HG03565 (cell line): Measurements from ENCODE around the gene NPHP4.
"Not testable (repeated sequence)": the region's sequence is repeated elsewhere in the genome, so short reads cannot be mapped to it uniquely, and the experiment has no call there.

Experiments
- ATAC-seq: cut with Tn5 transposase; IDR thresholded peaks from one replicate; pipeline ENCODE4 v1.9.1; 2021; ENCODE audit warnings: mild to moderate bottlenecking, moderate library complexity; ENCODE audit not compliant: unreplicated experiment

NPHP4 gene

DNA sequence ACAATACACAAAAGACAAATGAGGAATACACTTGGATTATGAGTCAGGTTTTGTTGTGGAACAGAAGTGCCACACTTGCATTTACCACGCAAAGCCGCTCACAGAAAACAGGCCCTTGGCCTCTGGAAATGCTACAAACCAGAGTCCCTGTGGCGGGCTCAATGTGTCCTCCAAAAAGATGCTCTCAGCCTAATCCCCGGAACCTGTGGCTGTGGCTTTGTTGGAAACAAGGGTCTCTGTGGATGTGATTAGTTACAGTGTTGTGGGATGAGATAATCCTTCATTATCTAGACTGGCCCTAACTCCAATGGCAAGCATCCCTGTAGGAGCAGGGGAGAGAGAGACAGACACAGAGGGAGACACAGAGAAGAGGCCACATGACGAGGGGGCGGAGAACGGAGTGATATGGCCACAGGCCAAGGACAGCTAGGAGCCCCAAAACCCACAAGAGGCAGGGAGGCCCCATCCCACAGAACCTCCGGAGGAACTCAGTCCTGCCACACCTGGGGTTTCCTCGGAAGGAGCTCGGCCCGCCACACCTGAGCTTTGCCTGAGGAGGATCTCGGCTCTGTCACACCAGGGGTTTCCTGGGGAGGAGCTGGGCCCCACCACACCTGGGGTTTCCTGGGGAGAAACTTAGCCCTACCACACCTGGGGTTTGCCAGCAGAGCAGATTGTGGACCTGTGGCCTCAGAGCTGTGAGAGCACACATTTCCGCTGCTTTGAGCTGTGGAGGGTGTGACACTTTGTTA is 55.4 kb downstream of the NPHP4 start:
- ATAC-seq: no peak

DNA sequence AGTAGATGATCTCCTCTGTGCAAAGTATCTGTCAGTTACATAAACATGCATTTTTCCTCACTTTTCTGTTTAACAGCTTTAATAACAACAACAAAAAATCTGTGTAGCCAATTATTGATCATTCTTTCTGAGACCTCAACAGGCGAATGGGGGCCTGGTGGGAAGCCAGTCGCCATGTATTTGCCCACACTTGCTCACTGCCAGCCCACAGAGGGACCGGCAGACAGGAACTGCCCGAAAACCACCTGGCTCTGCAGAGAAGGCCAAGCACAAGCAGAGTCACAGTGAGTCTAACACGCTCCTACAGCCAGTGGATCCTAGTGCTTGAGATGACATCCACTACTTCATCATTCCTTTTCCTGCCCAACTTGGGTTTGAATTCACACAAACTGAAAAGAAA is 56.1 kb downstream of the NPHP4 start:
- ATAC-seq: no peak

DNA sequence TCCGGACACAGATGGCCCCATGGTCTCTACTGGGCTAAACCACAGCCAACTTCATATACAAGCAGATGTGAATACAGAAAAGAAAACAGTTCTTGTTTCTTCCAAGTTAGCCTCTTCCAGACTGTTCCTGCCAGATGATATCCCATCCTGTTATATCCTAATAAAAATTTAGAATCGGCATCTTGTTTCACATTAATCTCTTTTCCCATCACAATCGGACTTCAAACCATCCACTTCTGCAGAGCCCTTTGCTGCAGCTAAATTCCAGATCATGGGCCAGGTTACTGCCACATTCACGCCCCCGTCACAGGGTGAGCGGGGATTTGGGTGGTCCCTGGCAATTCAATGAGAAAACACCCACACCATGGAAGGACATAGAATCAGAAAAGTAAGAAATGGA is 57.2 kb downstream of the NPHP4 start:
- no peak for ATAC-seq

DNA sequence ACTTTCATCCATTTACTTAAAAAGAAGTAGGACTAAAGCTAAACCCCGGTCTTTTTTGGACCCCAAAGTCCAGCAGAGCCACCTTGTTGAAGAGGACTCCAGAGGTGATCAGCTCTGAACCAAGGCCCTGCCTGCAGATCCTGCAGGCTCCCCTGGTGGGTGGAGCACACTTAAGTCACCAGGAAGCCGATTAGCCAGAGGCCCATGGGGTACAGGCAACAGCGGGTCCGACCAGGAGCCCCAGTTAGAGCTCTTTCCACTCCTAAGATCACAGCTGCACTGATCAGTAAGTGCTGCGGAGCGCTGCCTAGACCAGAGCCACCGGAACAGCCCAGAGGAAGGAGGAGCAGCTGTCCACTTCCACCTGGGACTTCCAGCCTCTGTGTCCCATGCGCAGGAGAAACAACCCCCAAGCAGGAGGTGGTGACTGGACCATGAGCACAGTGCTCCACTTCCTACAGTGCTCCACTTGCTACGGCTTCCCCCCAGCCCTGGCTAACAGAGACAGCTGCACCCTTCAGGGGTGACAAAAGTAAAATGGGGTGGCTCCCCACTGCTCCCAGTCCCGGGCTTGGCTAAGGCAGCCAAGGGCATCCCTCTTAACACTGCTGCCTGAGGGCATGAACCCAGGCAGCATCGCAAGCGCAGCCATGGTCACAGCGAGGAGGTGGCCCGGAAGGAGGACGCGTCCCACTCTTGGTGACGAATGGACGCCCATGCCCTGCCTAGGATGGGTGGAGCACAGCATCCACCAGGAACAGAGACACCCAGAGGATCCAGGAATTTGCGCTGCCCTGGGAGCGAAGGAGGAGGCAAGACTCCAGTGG is 58.0 kb downstream of the NPHP4 start:
- ATAC-seq: no peak

DNA sequence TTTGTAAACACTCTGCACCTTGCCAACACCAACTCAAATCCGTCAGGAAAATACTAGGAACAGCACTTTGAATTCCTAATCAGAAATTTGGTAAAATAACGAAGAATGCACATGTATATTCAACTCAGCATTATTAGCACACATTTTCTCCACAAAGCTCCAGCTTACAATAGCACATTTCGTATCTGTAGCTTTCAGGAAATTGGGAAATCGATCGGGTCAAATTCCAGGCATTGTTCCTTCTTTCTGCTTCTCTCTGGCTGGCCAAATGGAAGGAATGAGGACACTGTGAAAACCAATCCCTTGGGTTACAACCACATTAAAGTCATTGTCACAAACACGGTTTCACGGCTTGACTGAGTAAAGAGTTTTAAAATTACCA is 58.6 kb downstream of the NPHP4 start:
- ATAC-seq: no peak

DNA sequence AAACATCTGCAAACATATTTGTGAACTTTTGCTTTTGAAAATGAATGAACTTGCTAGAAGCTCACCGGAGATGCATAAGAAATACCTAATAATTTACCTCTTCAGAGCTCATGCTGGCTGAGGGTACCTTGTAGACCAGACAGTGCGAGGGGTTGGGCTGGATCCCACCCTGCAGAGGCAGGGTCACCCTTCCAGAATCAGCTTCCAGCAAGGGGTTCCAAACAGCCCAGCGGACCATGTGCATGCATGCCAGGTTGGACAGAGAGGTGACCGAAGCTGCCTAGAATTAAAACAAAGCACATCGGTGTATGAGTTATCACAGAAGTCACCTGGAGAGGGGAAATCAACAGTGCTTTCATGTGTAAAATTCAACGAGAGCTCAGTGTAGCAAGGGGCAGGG is 59.2 kb downstream of the NPHP4 start:
- ATAC-seq: no peak

DNA sequence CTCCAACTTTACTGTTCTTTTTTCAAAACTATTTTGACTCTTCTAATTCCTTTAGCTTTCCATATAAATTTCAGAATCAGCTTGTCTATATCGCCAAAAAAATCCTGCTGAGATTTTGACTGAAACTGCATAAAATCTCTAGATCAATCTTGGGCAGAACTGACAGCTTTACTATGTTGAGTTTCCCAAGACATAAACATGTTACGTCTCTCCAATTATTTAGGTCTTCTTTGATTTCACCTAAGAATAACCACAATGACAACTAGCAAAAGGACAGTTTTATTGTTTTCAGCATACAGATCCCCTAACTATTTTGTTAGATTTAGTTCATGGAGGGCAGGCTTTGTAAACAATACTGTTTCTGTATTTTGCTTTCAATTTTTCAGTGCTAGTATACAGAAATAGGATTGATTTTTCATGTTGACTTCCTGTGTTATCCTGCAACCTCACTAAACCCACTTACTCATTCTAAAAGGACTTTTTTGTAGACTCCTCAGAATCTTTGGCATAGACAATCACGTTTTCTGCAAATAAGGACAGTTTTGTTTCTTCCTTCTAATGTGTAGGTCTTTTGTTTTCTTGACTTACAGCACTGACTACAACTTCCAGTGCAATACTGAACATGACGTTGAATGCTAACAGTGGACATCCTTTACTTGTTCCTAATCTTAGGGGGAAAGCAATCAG is 63.4 kb downstream of the NPHP4 start:
- no peak for ATAC-seq

DNA sequence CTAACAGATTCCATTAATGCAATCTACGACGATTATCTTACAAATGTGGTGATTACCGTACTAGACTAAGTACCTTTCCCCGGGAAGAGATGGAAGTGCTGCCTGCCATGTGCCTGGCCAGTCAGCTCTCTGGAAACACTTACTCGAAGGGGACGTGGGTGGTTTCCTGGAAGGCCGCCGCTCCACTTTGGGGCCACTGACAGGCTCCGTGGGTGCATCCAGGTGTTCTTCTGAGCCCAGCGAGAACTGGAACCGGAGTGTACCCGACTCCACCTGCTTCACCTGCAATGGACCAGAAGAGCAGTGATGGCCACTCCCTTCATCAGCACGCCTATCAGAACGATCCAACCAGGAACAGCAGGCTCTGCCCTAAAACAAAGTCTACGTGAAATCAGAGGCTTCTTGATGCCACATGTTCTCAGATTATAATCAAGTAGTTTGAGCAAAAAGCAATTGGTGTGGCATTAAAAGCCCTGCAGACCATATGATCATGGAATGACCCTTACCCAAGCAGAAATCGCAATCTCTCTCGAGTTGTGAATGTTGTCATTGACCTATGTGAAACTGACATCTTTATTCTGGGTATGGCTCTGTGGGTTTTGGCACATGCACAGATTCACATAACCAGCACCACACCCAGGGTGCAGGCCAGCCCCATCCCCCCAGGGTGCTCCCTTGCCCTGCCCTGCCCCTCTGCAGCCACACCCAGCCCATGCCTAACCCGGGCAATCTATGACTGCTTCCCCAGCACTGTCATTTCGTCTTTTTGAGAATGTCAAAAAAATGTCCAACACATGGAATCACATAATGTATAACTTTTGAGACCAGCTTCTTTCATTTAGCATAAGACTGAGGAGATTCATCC is 64.5 kb downstream of the NPHP4 start:
- no peak for ATAC-seq

DNA sequence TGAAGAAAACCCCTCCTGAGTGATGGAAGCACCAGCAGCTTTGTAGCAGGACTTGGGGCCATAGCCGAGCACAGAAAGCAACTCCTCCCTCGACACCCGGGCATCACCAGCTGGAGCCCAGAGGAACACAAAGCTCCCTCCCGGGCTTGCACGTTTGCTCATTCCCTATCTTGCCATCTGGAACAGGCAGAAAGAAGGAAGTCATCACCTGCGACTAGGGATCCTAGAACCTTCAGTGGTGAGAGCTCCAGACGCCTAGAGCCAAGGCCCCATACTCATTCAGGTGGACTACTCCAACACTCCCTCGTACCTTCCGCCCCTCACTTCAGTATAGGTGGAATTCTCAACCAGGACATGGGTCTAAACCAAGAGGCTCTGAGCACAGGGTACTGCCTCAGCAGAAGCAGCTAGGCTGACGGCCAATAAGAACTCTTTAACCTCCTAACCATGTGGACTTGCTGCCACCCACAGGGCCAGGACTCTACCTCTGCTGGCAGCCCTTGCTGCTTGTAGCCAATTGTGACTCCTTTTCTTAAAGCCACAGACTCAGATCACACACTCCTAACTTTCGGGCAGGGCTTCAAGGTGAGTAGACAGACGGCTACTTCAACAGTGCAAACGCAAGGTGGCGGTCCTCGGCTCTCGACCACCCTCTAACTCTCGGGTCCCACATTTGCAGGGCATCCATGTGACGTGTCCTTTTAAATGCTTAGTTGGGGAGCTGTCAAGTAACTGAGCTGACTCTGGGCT is 65.4 kb downstream of the NPHP4 start:
- no peak for ATAC-seq

DNA sequence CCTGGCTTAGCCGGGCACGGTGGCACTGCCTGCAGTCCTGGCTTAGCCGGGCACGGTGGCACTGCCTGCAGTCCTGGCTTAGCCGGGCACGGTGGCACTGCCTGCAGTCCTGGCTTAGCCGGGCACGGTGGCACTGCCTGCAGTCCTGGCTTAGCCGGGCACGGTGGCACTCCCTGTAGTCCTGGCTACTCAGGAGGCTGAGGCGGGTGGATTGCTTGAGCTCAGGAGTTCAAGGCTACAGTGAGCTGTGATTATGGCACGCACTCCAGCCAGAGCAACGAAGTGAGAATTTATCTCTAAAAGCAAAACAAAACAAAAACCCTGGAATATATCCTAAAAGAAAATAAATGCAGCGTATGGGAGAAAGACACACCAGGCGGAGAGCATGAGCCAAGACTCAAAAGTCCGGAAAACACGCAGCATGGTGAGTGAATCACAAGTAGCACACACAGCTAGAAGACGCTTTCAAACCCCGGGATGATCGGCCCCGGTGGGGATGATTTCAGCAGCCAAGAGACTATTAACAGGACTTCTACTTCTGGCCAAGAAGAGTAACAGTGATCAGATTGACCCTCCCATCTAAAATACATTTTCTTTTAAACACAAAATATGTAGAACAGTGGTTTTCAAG is 69.4 kb downstream of the NPHP4 start:
- ATAC-seq: not testable (repeated sequence)

DNA sequence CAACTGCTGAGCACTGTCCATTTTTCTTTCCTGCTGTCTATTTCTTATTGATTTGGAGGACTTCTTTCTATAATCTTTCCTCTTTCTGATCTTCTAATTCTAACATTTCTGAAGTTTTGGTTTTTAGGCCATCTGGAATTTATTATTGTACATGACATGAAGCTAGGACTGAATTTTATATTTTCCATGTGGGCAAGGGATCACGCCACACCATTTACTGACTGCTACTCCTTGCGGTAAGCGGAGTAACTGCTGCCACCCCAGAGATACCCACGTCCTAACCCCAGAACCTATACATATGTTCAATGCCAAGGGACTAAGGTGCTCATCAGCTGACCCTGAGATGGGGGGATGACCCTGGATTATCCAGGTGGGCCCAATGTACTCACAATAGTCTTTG is 70.6 kb downstream of the NPHP4 start:
- no peak for ATAC-seq

DNA sequence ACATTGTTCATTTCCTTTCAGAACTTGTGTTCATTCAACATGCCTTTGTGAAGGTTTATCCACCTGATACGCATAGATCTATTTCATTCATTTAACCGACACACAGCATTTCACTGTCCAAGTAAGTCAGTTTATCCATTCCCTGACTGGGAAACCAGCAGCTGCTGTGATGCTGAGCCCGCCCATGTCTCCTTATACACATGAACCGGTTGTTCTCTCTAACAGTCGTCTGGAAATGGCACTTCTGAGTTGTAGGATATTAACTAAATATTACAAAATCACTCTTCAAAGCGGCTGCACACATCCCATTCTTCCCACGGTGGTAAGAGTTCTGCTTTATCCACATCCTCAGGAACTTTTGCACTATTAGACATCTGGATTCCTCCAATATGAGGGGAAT is 71.1 kb downstream of the NPHP4 start:
- no peak for ATAC-seq

DNA sequence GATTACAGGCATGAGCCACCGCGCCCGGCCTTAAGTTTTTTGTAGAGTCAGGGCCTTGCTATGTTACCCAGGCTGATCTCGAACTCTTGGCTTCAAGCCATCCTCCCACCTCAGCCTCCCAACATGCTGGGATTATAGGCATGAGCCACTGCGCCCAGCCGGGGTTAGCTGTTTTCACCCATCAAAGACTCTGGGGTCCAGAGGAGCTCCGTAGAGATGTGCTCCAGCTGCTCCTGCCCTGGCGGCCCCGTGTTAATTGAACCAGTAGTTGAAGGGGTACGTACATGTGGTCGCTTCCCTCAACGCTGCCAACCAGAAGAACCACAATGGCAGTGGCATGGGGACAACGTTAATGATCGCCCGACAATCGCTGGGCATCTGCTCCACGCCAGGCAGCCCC is 72.0 kb downstream of the NPHP4 start:
- no peak for ATAC-seq

DNA sequence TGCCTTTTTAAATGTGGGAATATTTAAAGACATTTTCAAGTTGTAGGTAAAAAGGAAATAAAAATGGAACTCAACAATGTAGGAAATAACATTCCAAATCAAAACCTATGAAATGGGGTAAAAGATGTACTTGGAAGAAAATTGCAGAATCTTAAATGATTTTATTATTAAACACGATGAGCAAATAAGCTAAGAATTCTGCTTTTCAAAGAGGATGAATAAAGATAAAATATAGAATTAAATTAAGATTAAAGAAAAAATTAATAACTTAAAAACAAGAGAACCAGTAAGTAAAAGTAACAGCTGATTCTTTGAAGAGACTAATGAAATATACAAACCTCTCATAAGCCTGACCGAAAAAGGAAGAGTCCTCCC is 74.0 kb downstream of the NPHP4 start:
- ATAC-seq: no peak

DNA sequence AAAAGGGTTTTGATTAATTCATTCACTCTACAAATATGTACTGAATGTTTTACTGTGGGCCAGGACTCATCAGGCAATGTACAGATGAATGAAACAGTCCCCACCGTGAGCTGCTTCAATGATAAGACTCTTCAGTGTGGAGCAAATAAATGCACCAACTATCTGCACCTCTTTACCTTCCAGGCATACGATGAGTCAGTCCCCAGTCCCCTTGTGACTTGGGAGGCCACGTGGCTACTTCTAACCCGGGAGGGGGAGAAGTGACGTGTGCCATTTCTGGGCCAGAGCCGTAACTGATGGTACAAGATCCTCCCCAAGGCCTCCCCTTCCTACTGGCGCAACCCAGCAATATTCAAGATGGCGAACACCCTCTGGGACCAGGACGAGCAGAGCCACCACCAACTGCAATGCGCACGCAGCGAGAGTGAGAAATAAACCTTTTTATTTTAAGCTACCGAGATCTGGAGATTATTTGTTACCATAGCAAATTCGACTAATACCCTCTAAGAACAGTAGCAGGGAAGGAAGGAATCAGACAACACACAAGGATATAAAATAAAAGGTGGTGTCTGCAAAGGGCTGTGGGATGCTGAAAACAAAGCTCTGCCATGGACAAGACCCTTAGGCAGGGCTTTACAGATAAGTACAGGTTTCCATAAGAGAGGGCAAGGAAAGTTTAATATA is 74.5 kb downstream of the NPHP4 start:
- ATAC-seq: no peak

DNA sequence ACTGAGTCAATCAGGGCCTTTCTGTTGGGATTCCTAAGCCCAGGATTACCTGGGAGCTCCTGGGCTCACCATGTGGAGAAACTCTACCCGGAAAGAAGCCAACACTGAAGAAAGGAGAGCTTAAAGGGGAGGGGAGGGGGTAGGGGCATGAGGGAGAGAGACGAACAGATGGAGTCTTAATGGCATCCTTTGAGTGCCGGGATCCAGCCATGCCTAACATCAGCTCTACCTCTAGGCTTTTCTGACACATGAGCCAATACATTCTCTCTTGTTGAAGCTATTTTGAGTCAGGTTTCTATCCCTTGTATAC is 75.0 kb downstream of the NPHP4 start:
- no peak for ATAC-seq

DNA sequence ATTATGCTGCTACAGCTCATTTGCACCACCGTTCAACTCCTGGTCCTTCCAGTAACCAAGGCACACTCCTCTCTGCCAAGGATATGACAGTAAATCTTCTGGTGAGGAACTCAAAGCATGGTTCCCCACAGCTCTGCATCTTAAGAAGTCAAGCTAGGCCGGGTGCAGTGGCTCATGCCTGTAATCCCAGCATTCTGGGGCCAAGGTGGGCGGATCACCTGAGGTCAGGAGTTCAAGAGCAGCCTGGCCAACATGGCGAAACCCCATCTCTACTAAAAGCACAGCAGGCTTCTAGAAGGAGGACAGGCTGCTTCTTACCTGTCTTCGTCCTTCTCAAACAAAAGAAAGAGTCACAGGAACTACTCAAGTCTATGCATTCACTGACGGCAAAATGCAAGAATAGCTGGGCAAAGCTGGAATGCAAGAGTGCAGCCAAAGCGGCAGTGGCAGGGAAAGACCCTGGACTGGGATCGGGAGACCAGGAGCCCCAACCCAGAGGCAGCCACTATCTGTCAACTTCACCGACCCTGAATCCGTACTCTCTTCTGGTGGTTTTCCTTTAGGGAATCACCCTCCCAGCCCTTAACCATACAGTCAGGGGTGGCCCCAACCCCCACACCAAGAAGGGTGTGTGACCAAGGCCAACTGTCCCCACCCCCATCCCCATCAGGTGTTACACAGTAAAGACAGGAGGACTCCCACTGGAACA is 75.5 kb downstream of the NPHP4 start:
- ATAC-seq: no peak

DNA sequence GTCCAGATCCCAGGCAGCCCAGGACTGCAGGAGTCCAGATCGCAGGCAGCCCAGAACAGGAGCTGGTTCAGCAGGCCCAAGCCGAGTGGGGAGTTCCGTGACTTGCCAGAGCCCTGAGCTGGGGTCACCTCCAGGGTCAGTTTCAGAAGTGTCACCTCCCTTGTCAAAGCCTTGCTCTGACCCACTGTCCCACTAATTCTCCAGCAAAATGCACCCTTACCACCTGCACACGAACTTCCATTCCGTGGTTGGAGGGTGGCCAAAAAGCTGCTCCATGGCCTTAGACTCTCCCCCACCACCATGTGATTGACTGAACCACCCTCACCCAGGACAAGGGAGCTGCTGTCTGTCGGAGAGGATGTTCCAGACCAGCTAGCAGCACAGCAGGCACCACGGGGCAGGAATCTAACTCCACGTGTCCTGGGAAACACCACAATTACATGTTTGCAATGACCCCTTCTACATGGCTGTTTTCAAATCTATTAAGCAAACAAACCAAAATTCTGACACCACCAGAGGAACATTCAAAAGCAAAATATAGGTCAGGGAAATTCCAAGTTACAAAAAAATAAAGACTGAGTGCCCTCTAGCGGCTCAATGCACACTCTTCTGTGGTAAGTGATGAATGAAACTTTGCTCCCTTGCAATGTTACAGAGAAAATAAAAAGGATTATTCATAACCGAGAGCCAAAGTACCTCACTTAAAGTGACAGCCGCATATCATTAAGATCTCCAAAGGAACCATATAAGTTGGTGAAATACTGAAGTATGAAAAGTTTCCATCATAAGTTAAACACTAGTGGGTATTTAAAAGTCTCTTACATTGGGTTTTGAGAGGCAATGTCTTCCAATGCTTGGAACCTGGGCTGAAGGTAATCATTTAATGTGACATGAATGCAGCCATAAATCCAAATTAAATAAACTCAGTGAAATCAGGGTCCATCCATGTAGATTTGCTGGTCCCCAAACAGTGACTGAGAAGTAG is 76.3 kb downstream of the NPHP4 start:
- no peak for ATAC-seq
